ENCODE data around the gene DGKB. TPM values are rescaled to one million over a fixed set of nuclear protein-coding genes. Genes with fewer than 3 reads are reported as not detected.

DGKB gene
- total RNA-seq, 2 donors from 2014 or later = not detected

DNA sequence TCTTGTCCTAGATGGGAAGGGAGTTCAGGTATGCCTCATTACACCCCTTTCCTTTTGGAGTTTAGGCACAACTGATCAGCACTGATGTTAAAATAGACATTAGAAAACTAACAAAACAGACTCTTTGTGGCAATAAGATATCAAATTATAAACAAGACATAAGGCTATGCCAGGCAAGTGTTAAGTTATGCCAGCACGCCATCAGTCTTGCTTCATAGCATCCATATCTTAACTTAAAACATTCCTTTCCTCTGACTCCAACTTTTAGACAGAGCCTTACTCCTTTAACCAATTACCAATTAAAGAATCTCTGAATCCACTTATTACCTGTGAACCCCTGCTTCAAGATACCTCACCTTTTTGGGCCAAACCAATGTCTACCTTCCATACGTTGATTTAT lies 786.9 kb downstream of the DGKB start:
- Mint-ChIP-seq H3K27me3 (no peaks in the 10 kb centered on the region), H3K4me1 (ENCODE audit: low read depth in 2 of 2) (no peaks in the 10 kb centered on the region), H3K27ac (no peak overlapping the region), H3K4me3 (no peak overlapping the region), H3K36me3 (no peaks in the 10 kb centered on the region), H3K9me3 (peaks cover 12% of the 10 kb centered on the region)
- ATAC-seq (no peak), DNase-seq (ENCODE audit: low spot score) (no peak)

DNA sequence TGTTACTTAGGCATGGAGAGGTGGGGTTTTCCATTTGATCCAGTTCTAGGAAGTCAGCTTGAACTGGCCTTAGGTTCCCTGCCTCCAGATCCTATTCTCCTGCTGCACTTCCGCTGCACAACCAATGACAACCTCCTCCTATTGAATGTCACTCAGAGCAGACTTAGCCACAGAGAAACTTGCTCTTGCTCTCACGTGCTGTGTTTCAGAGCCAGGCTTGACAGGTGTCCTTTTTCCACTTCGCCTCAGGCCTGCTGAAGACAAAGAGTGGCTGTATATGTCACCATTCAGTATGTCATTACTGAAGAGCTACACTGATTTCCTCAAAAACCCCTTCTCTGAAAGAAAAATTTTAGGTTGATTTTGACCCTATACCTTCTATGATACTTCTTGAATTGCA lies 797.7 kb downstream of the DGKB start:
- no peak for DNase-seq (ENCODE audit: low spot score)
- no peaks in the 10 kb centered on the region for H3K4me1 Mint-ChIP-seq (ENCODE audit: low read depth in 2 of 2)
- H3K27me3 Mint-ChIP-seq = no peaks in the 10 kb centered on the region
- no peak for ATAC-seq
- no peak overlapping the region for H3K27ac Mint-ChIP-seq
- H3K4me3 Mint-ChIP-seq = no peak overlapping the region
- H3K9me3 Mint-ChIP-seq = peaks cover 14% of the 10 kb centered on the region
- no peaks in the 10 kb centered on the region for H3K36me3 Mint-ChIP-seq

DNA sequence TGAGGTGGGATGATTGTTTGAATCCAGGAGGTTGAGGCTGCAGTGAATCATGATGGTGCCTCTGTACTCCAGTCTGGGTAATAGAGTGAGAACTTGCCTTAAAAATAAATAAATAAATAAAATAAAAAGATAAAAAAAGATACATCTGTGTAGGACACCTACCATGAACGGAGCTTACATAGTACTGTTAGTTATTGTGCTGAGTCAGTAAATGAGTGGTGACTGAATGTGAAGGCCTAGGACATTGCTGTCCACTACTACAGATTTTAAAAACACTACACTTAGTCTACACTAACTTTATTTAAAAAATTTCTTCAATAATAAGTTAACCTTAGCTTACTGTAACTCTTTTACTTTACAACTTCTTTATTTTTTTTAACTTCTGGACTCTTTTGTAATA lies 806.4 kb downstream of the DGKB start:
- Mint-ChIP-seq H3K27me3 (no peaks in the 10 kb centered on the region), H3K9me3 (peaks cover 7% of the 10 kb centered on the region), H3K36me3 (no peaks in the 10 kb centered on the region), H3K4me3 (no peak overlapping the region), H3K4me1 (ENCODE audit: low read depth in 2 of 2) (no peaks in the 10 kb centered on the region), H3K27ac (no peak overlapping the region)
- no peak for ATAC-seq
- no peak for DNase-seq (ENCODE audit: low spot score)

DNA sequence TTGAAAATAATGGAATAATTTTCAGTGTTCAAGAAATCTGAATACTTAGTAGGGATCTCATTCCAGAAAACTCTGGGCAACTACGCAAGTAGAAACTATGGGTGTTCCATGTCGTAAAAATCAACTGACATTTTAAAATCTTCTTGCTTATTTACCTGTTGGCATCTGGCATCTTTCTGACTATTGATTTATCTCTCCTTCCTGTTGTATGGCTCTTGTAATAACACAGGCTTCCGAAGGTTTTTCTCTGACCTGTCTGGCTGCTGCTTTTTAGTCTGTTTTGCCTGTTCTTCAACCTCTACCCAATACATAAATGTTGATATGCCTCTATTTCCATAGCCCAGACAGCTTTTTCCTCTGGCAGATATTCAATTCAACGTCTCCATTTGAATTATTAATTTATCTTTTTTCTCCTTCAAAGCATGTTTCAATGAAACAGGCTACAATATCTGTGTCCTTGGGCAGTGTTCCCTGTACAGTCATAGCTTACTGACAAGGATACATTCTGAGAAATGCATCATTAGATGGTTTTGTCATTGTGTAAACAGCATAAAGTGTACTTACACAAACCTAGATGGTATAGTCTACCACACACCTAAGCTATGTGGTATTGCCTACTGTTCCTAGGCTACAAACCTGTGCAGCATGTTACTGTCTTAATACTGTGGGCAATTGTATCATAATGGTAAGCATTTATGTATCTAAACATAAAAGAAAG lies 807.2 kb downstream of the DGKB start:
- Mint-ChIP-seq H3K36me3 (no peaks in the 10 kb centered on the region), H3K27ac (no peak overlapping the region), H3K27me3 (no peaks in the 10 kb centered on the region), H3K4me1 (ENCODE audit: low read depth in 2 of 2) (no peaks in the 10 kb centered on the region), H3K9me3 (peaks cover 6% of the 10 kb centered on the region), H3K4me3 (no peak overlapping the region)
- DNase-seq (ENCODE audit: low spot score) = no peak
- no peak for ATAC-seq
